A673 (cell line): ENCODE measurements around the gene PRKCB. TPM values are rescaled to one million over a fixed set of nuclear protein-coding genes. Genes with fewer than 3 reads are reported as not detected.

Experiments
- BruUV-seq: library from RNA; stranded (reverse); fragments of 400-500 nt; replicated peaks from 2 replicates; lab custom pipeline; 2021; lab: Mats Ljungman, UMichigan
- CTCF ChIA-PET: fragments of 300-600 bp; sonication (Branson Sonifier 250); formaldehyde crosslinking; loops from one replicate; lab custom pipeline; 2022; ENCODE audit warnings: antibody characterized with exemption; lab: Charles Lee
- POLR2A ChIA-PET: fragments of 300-600 bp; sonication (Branson Sonifier 250); formaldehyde crosslinking; loops from one replicate; lab custom pipeline; 2022; ENCODE audit warnings: antibody characterized with exemption; ENCODE audit not compliant: low non-redundant PET; lab: Charles Lee
- DNase-seq: peaks from one replicate; pipeline ENCODE4 v3.0.0-alpha.2; 2015; ENCODE audit warnings: low spot score
- H3K27ac ChIP-seq: fragments of 200-600 bp; sonication (generic); 2 replicates; pipeline ENCODE4 v1.5.1; 2016; ENCODE audit warnings: mixed run types, low read depth, mild to moderate bottlenecking, mixed read lengths, antibody characterized with exemption, low read length; ENCODE audit not compliant: poor library complexity, severe bottlenecking
- H3K27me3 ChIP-seq: fragments of 200-600 bp; sonication (generic); replicated peaks from 2 replicates; pipeline ENCODE4 v1.6.1; 2017; ENCODE audit warnings: mixed run types, low read depth, mild to moderate bottlenecking, mixed read lengths, antibody characterized with exemption, low read length; ENCODE audit not compliant: insufficient read depth, poor library complexity
- H3K36me3 ChIP-seq: fragments of 200-600 bp; sonication (generic); 2 replicates; pipeline ENCODE4 v1.6.1; 2016; ENCODE audit warnings: mixed run types, mild to moderate bottlenecking, mixed read lengths, antibody characterized with exemption, low read length; ENCODE audit not compliant: insufficient read depth, poor library complexity, severe bottlenecking
- H3K4me1 ChIP-seq: fragments of 200-600 bp; sonication (generic); 2 replicates; pipeline ENCODE4 v1.6.1; 2017; ENCODE audit warnings: mixed run types, mild to moderate bottlenecking, mixed read lengths, antibody characterized with exemption, low read length; ENCODE audit not compliant: insufficient read depth, poor library complexity, severe bottlenecking
- H3K4me3 ChIP-seq: fragments of 200-600 bp; sonication (generic); 2 replicates; pipeline ENCODE4 v1.5.1; 2016; ENCODE audit warnings: low read depth, mixed run types, mild to moderate bottlenecking, mixed read lengths, low read length; ENCODE audit not compliant: poor library complexity, severe bottlenecking
- H3K9me3 ChIP-seq: fragments of 200-600 bp; sonication (generic); 2 replicates; pipeline ENCODE4 v1.6.1; 2016; ENCODE audit warnings: mixed run types, low read depth, mild to moderate bottlenecking, mixed read lengths, antibody characterized with exemption, low read length; ENCODE audit not compliant: poor library complexity, severe bottlenecking
- CTCF ChIP-seq: fragments of 300-800, 200-600 bp; sonication (generic); conservative IDR thresholded peaks from 2 replicates; pipeline ENCODE4 v1.5.1; 2017; ENCODE audit warnings: low read depth, mild to moderate bottlenecking, antibody characterized with exemption, low read length, moderate library complexity, mixed read lengths
- EZH2 ChIP-seq: fragments of 200-600 bp; sonication (generic); IDR thresholded peaks from 2 replicates; pipeline ENCODE4 v1.6.1; 2017; ENCODE audit warnings: borderline replicate concordance, low read depth, mild to moderate bottlenecking, mixed read lengths, antibody characterized with exemption, low read length; ENCODE audit not compliant: poor library complexity, severe bottlenecking
- intact Hi-C: fragments of 100-400 bp; cut with micrococcal nuclease; formaldehyde crosslinking; loops from one replicate; pipeline ENCODE4 v1.10.0; 2022; ENCODE audit not compliant: unreplicated experiment
- total RNA-seq: library from RNA; stranded (reverse); gene quantifications from 2 replicates; pipeline ENCODE4 v1.2.3, GENCODE V29; 2021

PRKCB gene
- total RNA-seq, 1 experiment from 2014 or later = 171 TPM

GRCh38 chr16:23836404-23837311 lies 875 bp downstream of the PRKCB start:
- Histone ChIP-seq H3K9me3 (no peaks in the 10 kb centered on the region), H3K4me3 (peak overlapping the region; percentile 87), H3K4me1 (peaks cover 29% of the 10 kb centered on the region), H3K27ac (peak overlapping the region; percentile 68), H3K27me3 (no peaks in the 10 kb centered on the region), H3K36me3 (no peaks in the 10 kb centered on the region)
- DNase-seq = peak; percentile 62
- intact Hi-C loops = no loop called here
- TF ChIP-seq EZH2 (no peak), CTCF (peak; percentile 73)
- no TSS peak for BruUV-seq
- ChIA-PET CTCF (interaction anchor here (0.7 kb wide), 1 partner anchor 22 kb away, joined by 3 read pairs; no protein-coding TSS in a partner anchor), POLR2A (no interaction called here)

- CTCF ChIA-PET = interaction anchor here (0.7 kb wide), 1 partner anchor 21 kb away, joined by 3 read pairs; no protein-coding TSS in a partner anchor
Observed at GRCh38 chr16:23837553-23838308, 1.9 kb downstream of the PRKCB start.

GRCh38 chr16:23838485-23839142 lies 2.8 kb downstream of the PRKCB start:
- H3K27me3 ChIP-seq = no peaks in the 10 kb centered on the region

More at GRCh38 chr16:23837553-23838308, 1.9 kb downstream of the PRKCB start:
- BruUV-seq = no TSS peak
- Histone ChIP-seq H3K27ac (peak overlapping the region; percentile 68), H3K27me3 (no peaks in the 10 kb centered on the region), H3K4me3 (peak overlapping the region; percentile 87), H3K9me3 (no peaks in the 10 kb centered on the region), H3K4me1 (peaks cover 29% of the 10 kb centered on the region), H3K36me3 (no peaks in the 10 kb centered on the region)
- no peak for TF ChIP-seq EZH2
- POLR2A ChIA-PET = interaction anchor here (0.6 kb wide), 1 partner anchor 32 kb away, joined by 10 read pairs; no protein-coding TSS in a partner anchor
- intact Hi-C loops = loop anchor here (1.0 kb wide), 1 partner anchor 64 kb away; no protein-coding TSS in a partner anchor
- DNase-seq = no peak

More at GRCh38 chr16:23838485-23839142, 2.8 kb downstream of the PRKCB start:
- Histone ChIP-seq H3K9me3 (no peaks in the 10 kb centered on the region), H3K4me1 (peaks cover 29% of the 10 kb centered on the region), H3K27ac (no peak overlapping the region), H3K36me3 (no peaks in the 10 kb centered on the region), H3K4me3 (peak overlapping the region; percentile 87)
- TSS peak; percentile 14 for BruUV-seq
- ChIA-PET POLR2A (no interaction called here), CTCF (no interaction called here)
- DNase-seq = no peak
- TF ChIP-seq EZH2 (no peak), CTCF (no peak)
- intact Hi-C loops = loop anchor here (1.0 kb wide), 1 partner anchor 63 kb away; no protein-coding TSS in a partner anchor
